Stromal cell of bone marrow (primary cell): ENCODE data around the gene ARID5A.
"Not testable (repeated sequence)": the region's sequence is repeated elsewhere in the genome, so short reads cannot be mapped to it uniquely, and the experiment has no call there.

ENCODE experiments used
- DNase-seq: peaks from one replicate; pipeline ENCODE4 v3.0.0-alpha.2; 2012; ENCODE audit warnings: low read depth

The ARID5A gene

DNA sequence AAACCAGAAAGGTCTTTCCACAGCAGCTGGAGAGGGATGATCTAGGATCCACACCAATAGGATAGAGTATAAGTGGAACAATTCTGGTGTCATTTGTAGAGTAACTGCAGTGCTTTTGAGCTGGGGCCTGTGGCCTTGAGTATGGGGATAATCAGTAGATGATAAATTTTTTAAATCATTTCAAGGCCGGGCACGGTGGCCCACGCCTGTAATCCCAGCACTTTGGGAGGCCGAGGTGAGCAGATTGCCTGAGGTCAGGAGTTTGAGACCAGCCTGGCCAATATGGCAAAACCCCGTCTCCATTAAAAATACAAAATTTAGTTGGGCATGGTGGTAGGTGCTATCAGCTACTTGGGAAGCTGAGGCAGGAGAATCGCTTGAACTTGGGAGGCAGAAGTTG, 20.9 kb downstream of the ARID5A start:
- not testable (repeated sequence) for DNase-seq

DNA sequence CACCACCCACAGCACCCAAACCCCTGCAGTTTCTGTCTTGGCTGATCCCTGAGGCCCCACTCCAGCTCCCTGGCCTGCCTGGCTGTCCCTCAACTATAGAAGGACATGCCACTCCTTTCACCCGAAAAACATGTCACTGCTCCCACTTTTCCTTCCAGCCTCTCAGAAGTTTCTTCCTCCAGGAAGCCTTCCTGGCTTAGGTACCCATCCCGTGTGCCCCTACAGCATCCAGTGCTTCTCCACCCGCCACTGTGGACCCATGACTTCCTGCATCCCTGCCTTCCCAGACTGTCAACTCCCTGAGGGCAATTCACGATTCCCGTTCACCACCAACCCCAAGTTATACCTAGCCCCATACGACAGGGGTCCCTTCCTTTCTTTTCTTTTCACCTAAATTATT, 21.5 kb downstream of the ARID5A start:
- no peak for DNase-seq

DNA sequence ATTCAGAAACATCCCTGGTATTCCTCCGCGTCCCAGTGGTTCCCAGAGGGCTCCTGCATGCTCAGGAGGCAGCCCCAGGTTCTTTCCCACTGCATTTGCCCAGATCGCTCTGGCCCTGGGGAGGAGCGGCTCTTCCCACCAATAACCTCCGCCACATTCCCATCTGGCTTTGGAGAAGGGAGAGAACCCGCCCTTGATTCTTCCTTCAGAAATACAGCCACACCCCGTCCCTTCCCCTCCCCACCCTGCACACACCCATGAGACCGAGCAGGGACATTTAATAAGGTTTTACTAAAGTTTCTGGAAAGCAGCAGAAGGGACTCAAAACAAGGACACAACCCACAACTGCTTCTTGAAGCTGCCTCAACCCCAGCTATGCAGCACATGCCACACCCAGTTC, 21.9 kb downstream of the ARID5A start:
- DNase-seq: no peak

DNA sequence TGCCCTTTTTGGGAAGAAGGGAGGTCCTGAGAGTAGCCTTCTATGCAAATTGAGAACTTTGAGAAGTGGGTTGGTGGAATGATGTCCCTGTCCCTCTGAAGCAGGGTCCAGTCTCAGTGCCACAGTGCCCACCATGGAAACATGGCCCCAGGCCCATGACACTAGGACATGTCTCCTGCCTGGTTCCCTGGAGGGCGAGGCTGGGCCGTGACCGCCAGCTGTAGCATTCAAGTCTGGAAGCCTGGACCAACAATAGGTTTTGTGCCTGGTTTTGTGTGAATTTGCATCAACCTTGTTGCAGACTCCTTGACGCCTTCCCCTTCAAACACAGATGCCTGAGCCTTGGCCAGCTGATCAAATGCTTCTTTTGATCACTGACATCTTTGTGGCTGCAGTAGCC, 27.5 kb downstream of the ARID5A start:
- DNase-seq: no peak

DNA sequence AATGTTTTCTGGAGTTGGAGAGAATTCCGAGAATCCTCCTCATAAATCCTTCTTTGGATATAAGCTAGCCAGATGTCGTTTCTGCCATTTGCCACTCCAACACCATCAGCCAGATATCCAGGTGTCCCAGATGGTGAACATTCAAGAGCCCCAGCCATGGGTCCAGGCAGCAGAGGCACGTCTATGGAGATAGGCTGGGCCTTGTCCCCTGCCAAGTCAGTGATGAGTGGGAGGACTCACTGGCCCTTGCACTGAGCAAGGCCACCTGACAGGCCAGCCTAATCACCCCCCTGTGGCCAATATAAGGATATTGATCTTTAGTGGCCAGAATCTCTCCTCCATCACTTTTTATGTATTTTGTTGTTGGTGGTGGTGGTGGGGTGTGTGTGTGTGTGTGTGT, 28.0 kb downstream of the ARID5A start:
- no peak for DNase-seq

DNA sequence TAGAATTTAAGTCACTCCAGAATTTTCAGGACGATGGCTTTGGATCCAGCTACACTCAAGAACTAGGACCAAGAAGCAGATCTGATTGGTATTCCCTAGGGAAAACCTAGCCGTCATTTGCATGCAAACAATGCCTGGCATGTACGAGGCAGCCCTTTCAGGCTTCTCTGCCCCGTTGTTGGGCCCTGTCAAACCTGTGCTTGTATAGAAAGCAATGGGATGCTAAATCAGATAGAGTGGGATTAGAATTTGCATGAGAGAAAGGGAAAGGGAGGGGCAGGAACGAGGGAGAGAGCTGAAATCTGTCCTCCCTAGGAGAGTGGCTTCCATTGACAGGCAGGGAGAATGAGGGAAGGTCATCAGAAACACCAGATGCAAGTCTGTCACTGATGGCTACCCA, 28.6 kb downstream of the ARID5A start:
- no peak for DNase-seq

DNA sequence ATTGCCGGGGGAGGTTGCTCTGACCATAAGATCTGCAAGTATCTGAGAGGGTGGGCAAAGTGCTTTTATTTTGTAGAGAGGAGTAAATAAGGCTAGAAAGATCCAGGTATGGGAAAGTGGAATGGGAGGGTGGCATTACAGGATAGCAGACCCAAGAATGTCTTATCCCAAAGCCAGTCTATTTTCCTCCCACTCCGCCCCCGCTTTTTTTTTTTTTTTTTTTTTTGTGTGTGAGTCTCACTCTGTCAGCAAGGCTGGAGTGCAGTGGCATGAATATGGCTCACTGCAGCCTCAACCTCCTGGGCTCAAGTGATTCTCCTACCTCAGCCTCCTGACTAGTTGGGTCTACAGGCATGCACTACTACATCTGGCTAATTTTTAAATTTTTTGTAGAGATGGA, 31.5 kb downstream of the ARID5A start:
- DNase-seq: no peak

DNA sequence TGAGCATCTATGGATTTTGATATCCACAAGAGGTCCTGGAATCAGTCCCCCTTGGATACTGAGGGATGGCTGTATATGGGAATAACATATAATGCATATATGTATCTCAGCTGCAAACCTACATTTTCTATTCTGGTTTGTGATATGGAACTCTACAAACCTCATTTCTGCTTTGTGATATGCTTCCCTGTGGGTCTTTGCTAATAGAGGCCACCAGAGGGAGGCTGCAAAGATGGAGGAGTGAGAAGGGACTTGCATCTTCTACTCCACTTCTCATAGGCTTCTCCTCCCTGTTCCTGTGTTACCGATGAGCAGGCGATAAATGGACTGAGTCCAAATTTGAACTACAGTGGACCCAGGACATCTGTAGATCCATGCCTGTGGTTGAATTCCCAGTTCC, 37.8 kb downstream of the ARID5A start:
- DNase-seq: no peak

DNA sequence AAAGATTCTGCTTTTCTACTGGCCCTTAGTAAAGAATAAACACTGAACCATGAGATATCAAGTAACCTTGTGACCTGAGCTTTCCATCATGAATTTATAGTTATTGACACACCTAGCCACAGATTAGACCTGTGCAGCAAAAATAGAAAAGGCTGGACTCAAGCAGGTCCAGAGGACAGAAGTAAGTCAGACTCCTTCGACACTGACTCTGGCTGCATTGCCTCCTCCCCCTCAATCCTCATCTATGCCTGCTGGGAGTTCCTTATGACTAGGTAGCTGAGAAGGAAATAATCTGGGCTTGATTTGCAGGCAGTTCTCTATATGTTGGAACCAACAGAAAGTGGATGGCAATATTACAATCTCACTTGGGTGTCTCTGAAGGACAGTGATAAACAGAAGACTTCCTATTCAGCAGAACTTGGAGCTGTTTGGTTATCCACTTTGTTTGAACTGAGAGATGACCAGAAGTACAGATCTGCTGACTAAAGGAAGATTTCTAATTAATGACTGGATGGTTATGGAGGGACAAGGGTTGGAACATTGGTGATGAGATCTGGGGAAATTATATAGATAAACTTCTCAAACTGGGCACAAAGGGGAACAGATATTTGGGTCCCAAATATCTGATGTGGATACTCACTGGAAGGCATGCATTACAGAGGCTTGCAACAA, 39.4 kb downstream of the ARID5A start:
- DNase-seq: no peak

DNA sequence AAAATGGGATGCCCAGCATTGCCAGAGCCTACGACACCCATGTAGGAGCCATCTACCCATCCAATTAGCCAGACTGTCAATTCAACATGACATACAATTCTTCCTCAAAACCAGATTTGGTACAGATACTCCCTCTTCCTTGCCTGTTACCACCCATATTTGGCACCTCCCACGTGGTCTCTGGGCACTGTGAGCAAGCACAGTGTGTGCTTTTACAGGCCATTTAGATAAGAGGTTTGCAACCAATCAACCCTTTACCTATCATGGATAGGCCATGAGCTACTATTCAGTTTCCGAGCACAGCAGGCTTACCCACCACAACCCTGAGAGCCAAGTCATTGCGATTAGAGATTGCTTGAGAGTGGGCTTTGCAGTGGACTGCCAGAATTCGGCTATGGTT, 40.9 kb downstream of the ARID5A start:
- no peak for DNase-seq

DNA sequence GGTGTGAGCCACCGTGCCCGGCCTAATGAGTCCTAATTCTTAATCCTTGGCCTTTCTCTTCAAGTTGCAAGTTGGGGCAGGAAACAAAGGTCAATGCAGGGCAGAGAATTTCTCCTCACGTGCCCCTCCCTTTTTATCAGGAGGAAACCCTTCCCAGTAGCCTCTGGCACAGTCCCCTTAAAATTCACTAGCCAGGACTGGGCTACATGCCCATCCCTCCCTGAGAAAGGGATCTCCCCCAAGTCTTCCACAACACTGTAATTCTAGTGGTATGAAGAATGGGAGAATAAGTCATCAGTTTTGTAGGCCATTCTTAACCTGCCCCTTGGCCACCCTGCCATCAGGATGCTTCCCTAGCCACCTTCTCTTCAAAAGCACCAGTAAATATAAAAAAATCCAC, 42.2 kb downstream of the ARID5A start:
- DNase-seq: no peak

DNA sequence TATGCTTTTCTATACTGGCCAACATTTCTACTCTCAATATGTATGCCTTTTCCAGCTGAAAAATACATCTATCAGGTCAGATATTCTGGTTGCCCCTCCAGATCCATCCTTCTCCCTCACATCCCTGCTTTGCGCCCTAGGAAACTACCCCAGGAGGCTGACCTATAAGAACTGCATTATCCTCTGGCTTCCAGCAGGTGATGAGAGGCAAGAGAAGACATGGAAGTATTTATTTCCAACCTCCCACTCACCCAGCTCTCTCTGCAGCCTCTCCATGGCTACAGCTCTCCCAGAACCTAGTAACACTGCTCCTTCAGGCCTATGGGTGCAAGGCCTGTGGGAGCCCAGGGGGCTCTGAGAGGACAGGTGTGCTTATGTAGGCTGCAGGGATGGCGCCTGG, 42.9 kb downstream of the ARID5A start:
- DNase-seq: no peak

DNA sequence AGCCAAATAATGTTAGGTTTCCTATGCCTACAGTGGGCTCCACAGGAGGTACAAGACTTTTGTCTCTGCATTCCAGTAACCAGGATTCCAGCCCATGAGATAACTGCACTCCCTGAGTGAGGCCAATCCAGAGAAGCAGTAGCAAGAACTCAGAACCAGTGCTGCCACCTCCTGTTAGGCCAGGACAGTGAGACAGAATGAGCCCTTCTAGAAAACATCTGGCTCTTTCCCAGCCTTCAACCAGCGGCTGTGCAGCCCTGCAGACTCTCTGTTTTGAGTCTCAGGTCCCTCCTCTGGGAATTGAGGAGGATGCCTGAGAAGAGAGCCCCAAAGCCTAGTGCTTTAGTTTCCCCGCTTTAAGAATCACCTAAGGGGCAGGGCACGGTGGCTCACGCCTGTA, 44.2 kb downstream of the ARID5A start:
- peak; percentile 6 for DNase-seq

DNA sequence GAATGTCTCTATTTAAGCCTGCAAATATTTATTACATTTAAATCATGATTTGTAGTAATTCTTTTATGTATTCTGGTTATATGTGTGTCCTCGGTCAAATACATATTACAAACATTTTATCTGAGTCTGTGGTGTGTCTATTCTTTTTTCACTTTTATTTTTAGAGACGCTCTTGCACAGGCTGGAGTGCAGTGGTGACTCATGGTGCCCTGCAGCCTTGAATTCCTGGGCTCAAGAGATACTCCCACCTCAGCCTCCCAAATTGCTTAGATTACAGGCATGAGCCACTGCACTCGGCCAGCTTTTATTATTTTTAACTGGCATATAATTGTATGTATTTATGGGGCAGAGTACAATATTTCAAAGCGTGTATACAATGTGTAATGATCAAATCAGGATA, 47.5 kb downstream of the ARID5A start:
- no peak for DNase-seq

DNA sequence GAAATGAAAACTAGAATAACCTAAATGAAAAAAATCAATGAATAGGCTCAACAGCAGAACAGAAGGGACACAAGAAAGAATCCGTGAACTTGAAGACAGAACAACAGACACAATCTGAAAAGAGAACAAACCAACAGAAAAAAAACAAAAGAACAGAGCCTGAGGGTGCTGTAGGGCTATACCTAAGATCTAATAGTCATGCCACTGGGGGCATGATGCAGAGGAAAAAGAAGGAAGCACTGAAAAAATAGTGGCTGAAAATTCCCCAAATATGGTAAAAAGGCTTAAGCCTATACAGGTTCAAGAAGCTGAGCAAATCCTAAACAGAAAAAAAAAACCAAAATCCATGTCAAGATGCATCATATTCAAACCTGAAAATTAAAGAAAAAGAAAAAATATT, 51.3 kb downstream of the ARID5A start:
- DNase-seq: no peak

DNA sequence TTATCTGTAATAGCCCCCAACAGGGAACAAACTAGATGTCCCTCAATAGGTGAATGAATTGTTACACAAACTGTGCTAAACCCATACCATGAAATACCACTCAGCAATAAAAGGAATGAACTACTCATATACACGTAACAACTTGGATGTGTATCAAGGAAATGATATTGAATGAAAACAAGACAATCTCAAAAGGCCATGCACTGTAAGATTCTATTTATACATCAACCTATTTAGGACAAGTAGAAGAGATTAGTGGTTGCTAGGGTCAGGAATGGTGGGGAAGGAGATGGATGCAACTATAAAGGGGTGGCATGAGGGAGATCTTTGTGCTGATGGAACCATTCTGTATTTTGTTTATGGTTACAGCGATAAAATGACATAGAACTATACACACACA, 54.5 kb downstream of the ARID5A start:
- no peak for DNase-seq

DNA sequence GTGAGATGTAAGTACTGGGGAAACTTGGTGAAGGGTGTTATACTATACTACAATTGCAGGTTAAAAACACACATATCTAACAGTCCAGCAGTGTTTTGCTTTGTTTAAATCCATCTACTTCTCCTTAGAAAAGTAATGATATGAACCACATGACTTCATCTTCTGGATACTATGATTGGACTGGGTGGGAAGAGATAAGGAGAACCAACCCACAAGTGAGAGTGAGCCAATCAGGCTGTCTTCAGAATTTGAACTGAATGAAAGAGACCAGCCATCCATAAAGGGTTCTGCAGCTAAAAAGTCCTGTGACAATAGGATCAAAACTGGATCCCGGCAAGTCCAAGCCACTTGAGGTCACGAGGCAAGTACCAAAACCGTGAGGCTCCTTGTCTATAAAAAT, 54.9 kb downstream of the ARID5A start:
- no peak for DNase-seq

DNA sequence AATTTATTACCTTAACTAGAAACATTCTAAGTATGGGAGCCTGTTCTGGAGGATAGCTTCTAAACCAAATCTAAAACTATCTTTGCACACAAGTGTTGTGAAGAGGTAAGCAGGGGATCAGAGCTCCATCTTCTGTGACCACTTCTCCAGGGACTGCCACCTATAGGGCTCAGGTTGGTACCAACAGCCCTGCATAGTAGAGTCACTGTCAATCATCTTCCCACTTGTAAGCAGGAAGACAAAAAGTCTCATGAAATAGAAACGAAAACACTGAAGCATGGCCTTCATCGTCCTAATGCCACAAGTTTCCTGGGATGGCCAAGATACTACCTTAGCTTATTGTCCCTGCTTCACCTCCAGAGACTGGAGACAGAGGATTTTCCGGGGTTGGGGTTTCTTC, 57.7 kb downstream of the ARID5A start:
- no peak for DNase-seq

DNA sequence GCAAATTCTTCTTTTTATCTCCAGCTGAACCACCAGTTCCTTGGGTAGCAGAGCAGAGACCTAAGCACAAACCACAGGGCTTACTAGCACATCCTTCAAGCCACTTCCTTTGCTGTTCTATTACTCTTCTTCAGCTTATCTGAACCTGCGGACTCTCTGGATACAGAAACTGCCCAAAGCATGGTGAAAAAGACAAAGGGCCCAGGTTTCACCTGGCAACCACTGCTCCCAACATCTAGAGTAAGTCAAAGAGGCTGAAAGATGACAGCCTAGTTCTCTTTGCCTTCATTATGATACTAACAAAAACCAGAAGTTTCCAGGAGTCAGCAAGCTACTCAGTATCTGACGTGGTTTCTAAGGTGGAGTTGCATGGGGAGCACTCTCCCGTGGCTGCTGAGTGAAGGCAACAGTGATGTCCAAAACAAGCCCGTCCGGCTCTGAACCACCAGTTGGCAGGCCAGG, 58.2 kb downstream of the ARID5A start:
- DNase-seq: no peak

DNA sequence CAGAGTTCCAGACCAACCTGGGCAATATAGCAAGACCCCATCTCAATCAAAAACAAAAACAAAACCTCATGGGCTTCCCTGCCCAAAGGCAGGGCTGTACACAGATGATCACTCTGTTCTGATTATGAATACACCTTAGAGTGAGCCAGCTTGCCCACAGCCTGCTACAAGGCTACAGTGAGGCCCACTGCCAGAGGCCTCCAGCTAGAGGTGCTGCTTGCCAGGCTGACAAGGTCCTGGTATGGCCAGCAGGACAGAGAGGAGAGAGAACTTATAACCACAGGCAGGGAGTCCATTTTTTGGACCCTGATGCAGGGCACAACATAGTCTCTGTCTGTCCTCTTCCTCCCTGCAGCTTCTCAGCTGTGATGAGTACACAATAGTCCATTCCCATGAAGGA, 60.0 kb downstream of the ARID5A start:
- no peak for DNase-seq

DNA sequence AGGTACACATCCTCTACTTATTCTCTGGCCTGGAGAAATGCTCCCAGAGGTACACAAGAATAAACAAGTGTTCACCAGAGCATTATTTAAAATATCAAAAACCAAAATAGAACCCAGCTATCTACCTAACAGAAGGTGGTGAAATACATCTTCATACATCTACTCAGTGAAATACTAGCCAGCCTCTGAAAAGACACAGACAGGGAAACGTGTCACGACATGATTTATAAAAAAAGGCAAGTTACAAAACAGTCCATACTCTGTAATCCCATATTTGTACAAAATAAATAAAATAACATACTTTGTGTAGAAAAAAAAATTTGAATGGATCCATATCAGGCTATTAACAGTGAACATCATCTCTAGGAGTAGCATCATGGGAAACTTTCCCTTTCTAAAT, 63.4 kb downstream of the ARID5A start:
- no peak for DNase-seq

DNA sequence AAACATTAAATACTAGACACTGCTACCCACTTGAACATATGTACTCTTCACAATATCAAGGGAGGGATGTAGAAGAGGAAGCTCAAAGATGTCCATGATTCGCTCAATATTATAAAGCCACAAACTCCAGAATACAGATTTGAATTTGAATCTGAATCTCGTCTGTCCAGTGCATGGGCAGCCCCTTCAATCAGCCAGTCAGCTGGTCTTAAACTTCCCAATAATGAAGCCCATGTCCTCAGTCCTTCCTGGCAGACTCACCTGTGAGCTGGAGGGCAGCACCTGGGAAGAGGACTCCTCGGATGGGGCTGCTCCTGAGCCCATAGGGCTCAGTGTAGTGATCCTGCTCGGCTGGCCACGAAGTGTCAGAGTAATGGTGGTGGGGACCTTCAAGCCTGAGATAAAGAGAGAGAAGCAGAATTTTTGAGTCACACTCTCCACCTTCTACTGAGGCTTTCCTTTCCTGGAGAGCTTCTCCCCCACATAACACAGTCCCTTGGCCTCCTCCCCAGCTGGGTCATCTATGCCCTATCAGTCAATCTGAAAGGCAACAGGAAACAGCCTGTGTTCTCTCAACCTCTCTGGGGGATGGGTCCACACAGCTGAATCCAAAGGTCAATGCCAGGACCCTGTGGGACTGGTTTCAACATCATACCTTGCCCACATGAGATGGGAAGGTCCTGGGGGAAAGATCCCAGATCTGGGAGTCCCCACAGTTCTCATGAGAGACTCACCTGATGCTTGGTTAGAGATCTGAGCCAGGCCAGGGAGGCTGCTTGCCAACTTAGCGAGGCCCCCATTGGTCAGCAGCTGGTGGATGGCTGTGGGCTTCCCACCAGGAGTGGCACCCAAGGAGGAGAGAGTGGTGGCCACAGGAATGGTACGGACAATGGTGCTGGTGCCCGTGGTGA, 65.1 kb downstream of the ARID5A start:
- no peak for DNase-seq
